Liver (tissue), 9 donors: ENCODE results near the gene HNRNPL. TPM values are rescaled to one million over a fixed set of nuclear protein-coding genes. Genes with fewer than 3 reads are reported as not detected.

Experiments used
- DNase-seq: peaks from one replicate; pipeline ENCODE4 v3.0.0-alpha.2; 2017; ENCODE audit warnings: low spot score
- H3K27ac ChIP-seq, 2 donors: one replicate each; pipeline ENCODE4 v1.7.0; 2013; ENCODE audit warnings: inconsistent platforms in 2 of 2, low read length in 2 of 2, control low read depth in 1 of 2, low read depth in 1 of 2, mild to moderate bottlenecking in 1 of 2
- H3K27me3 ChIP-seq, 4 donors: one replicate each; pipeline versions ENCODE4 v1.6.1 to v1.7.0; 2013; ENCODE audit warnings: low read length in 3 of 4, inconsistent platforms in 1 of 4, mild to moderate bottlenecking in 1 of 4, moderate library complexity in 1 of 4; ENCODE audit not compliant: control insufficient read depth in 4 of 4, insufficient read depth in 4 of 4
- H3K36me3 ChIP-seq, 4 donors: one replicate each; pipeline versions ENCODE4 v1.6.1 to v1.7.0; 2013; ENCODE audit warnings: low read length in 3 of 4, mild to moderate bottlenecking in 3 of 4, low read depth in 1 of 4, moderate library complexity in 1 of 4; ENCODE audit not compliant: control insufficient read depth in 4 of 4, insufficient read depth in 3 of 4
- H3K4me1 ChIP-seq, 4 donors: one replicate each; pipeline versions ENCODE4 v1.6.1 to v1.7.0; 2013; ENCODE audit warnings: low read length in 3 of 4, mild to moderate bottlenecking in 3 of 4, moderate library complexity in 1 of 4; ENCODE audit not compliant: control insufficient read depth in 4 of 4, insufficient read depth in 4 of 4
- H3K4me3 ChIP-seq, 3 donors: one replicate each; pipeline versions ENCODE4 v1.6.1 to v1.7.0; 2013; ENCODE audit warnings: low read length in 3 of 3, control low read depth in 1 of 3, low read depth in 1 of 3, mild to moderate bottlenecking in 1 of 3
- H3K9ac ChIP-seq, 2 donors: one replicate each; pipeline ENCODE4 v1.7.0; 2013; ENCODE audit warnings: low read length in 2 of 2, mild to moderate bottlenecking in 2 of 2, moderate library complexity in 2 of 2, control low read depth in 1 of 2, low read depth in 1 of 2
- H3K9me3 ChIP-seq, 4 donors: one replicate each; pipeline versions ENCODE4 v1.6.1 to v1.7.0; 2013; ENCODE audit warnings: low read length in 3 of 4; ENCODE audit not compliant: control insufficient read depth in 4 of 4
- EGR1 ChIP-seq, 2 donors: IDR thresholded peaks; 2 replicates each; pipeline ENCODE4 v1.6.1; 2016 to 2018; ENCODE audit warnings: antibody characterized with exemption in 2 of 2, low read depth in 2 of 2
- FOXA1 ChIP-seq: IDR thresholded peaks from 2 replicates; pipeline ENCODE4 v1.6.1; 2016; ENCODE audit warnings: antibody characterized with exemption
- FOXA2 ChIP-seq: IDR thresholded peaks from 2 replicates; pipeline ENCODE4 v1.6.1; 2016; ENCODE audit warnings: antibody characterized with exemption
- GABPA ChIP-seq, 2 donors: IDR thresholded peaks in 1 of 2; conservative IDR thresholded peaks in 1 of 2; 2 replicates each; pipeline ENCODE4 v1.6.1; 2016; ENCODE audit warnings: antibody characterized with exemption in 2 of 2, mild to moderate bottlenecking in 1 of 2, moderate library complexity in 1 of 2
- HNF4G ChIP-seq: IDR thresholded peaks from 2 replicates; pipeline ENCODE4 v1.6.1; 2016; ENCODE audit warnings: antibody characterized with exemption
- JUND ChIP-seq, 2 donors: IDR thresholded peaks; 2 replicates each; pipeline ENCODE4 v1.6.1; 2016; ENCODE audit warnings: antibody characterized with exemption in 2 of 2
- NR2F2 ChIP-seq: IDR thresholded peaks from 2 replicates; pipeline ENCODE4 v1.6.1; 2016; ENCODE audit warnings: antibody characterized with exemption
- RAD21 ChIP-seq, 2 donors: IDR thresholded peaks; 2 replicates each; pipeline ENCODE4 v1.6.1; 2016; ENCODE audit warnings: antibody characterized with exemption in 2 of 2, mild to moderate bottlenecking in 2 of 2
- RXRA ChIP-seq, 2 donors: IDR thresholded peaks; 2 replicates each; pipeline ENCODE4 v1.6.1; 2017 to 2018; ENCODE audit warnings: antibody characterized with exemption in 2 of 2, mild to moderate bottlenecking in 1 of 2
- SP1 ChIP-seq: IDR thresholded peaks from 2 replicates; pipeline ENCODE4 v1.6.1; 2018; ENCODE audit warnings: antibody characterized with exemption, mild to moderate bottlenecking
- TAF1 ChIP-seq: conservative IDR thresholded peaks from 2 replicates; pipeline ENCODE4 v1.6.1; 2016; ENCODE audit warnings: antibody characterized with exemption, mild to moderate bottlenecking
- YY1 ChIP-seq: IDR thresholded peaks from 2 replicates; pipeline ENCODE4 v1.6.1; 2016; ENCODE audit warnings: antibody characterized with exemption, mild to moderate bottlenecking
- WGBS: extraction: QIAGEN DNeasy Blood & Tissue Kit; methylation state at CpG from one replicate; pipeline ENCODE4 v1.1.7; 2013; 5-methylcytosine and 5-hydroxymethylcytosine counted together
- polyA plus RNA-seq, 2 donors: library from polyadenylated mRNA; stranded (reverse) in 1 of 2; unstranded in 1 of 2; fragments of 200-250 nt in 1 of 2; fragments of >200 nt in 1 of 2; fragmentation: Nextera tagmentation in 1 of 2; extraction: Ambion mirVana in 1 of 2; gene quantifications; one replicate each; pipeline versions ENCODE4 v1.2.1 to v1.2.3, GENCODE V29; 2013 to 2015
- total RNA-seq, 2 donors: library from RNA; depleted of rRNA; stranded (reverse); fragments of >200 nt; gene quantifications; one replicate each; pipeline ENCODE4 v1.2.3, GENCODE V29; 2014
- TF ChIP-seq, protein P1 (sequence below): IDR thresholded peaks from 2 replicates; pipeline ENCODE4 v1.6.1; 2016; ENCODE audit warnings: antibody characterized with exemption
- TF ChIP-seq, protein P2 (sequence below): IDR thresholded peaks from 2 replicates; pipeline ENCODE4 v1.6.1; 2016; ENCODE audit warnings: antibody characterized with exemption
- TF ChIP-seq, protein P3 (sequence below): IDR thresholded peaks from 2 replicates; pipeline ENCODE4 v1.6.1; 2016; ENCODE audit warnings: antibody characterized with exemption
- TF ChIP-seq, protein P4 (sequence below): IDR thresholded peaks from 2 replicates; pipeline ENCODE4 v1.6.1; 2016; ENCODE audit warnings: antibody characterized with exemption, mild to moderate bottlenecking
- donor health status: healthy.
- donor health status: healthy.
- donor health status: healthy.
- donor health status: healthy.
- donor health status: healthy.

HNRNPL gene
- total and polyA plus RNA-seq, 4 donors, result 50.4 to 166 (median 95.6) TPM

DNA sequence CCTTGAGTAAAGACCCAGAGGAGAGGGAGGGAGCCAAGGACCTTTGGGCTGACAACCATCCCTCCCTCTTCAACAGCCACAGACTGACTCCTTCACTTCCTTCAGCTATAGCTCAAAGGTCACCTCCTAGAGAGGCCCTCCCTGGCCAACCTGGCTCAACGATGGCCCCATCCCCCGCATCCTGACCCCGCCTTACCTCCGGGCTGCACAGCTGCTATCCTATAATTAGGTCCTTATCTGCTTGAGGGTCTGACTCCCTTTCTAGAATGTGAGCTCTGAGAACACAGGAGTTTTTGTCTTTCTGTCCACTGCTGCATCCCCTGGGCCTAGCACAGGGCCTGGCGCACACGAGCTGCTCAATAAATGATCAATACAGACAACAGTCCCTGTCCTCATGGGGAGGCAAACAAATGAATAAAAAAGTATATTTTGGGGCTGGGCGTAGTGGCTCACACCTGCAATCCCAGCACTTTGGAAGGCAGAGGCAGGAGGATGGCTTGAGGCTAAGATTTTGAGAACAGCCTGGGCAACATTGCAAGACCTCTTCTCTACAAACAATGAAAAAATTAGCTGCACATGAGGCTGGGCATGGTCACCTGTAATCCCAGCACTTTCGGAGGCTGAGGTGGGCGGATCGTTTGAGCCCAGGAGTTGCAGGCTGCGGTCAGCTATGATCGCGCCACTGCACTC, 30.4 kb downstream of the HNRNPL start (continued):
- TF ChIP-seq GABPA (IDR thresholded peaks at IDR 0.05 in 1 of 2, conservative IDR thresholded peaks at IDR 0.05 in 1 of 2) (no peak), TAF1 (no peak), EGR1 (IDR thresholded peaks at IDR 0.05; ENCODE audit: low read depth in 2 of 2) (no peak), JUND (IDR thresholded peaks at IDR 0.05) (no peak)

DNA sequence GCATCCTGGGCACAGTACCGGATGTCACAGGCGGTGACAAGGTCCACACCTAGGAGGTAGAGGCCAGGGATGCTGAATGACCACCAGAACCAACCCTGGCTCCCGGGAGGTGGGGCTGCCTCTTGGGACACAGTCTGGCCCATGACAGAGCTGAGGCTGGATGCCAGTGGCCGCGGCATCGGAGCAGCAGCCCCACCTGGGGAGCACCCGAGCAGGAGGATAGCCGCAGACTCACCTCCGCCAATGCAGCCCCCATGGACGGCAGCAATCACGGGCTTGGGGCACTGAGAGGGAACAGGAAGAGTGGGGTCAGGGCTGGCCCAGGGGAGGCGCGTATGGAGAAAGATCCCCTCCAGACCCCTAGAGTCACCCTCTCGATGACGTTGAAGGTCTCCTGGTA, 32.7 kb downstream of the HNRNPL start:
- no peak overlapping the region for H3K27ac ChIP-seq
- H3K9me3 ChIP-seq, result no peaks in the 10 kb centered on the region
- no peak for DNase-seq
- H3K4me1 ChIP-seq, result peaks cover 4 to 31% (median 19%) of the 10 kb centered on the region in 4 donors
- H3K9ac ChIP-seq, result no peak overlapping the region
- peaks cover 14 to 36% (median 21%) of the 10 kb centered on the region in 4 donors for H3K36me3 ChIP-seq
- TF ChIP-seq, protein P1, sequence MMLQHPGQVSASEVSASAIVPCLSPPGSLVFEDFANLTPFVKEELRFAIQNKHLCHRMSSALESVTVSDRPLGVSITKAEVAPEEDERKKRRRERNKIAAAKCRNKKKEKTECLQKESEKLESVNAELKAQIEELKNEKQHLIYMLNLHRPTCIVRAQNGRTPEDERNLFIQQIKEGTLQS, result no peak
- no peak for TF ChIP-seq RXRA (IDR thresholded peaks at IDR 0.05)
- no peak for TF ChIP-seq GABPA (IDR thresholded peaks at IDR 0.05 in 1 of 2, conservative IDR thresholded peaks at IDR 0.05 in 1 of 2)
- no peak for TF ChIP-seq FOXA2
- TF ChIP-seq HNF4G, result no peak
- TF ChIP-seq, protein P2, sequence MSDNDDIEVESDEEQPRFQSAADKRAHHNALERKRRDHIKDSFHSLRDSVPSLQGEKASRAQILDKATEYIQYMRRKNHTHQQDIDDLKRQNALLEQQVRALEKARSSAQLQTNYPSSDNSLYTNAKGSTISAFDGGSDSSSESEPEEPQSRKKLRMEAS, result no peak
- 97% methylated on average over 15 of the region's 15 CpGs for WGBS
- H3K4me3 ChIP-seq, result no peak overlapping the region
- H3K27me3 ChIP-seq, result no peaks in the 10 kb centered on the region

DNA sequence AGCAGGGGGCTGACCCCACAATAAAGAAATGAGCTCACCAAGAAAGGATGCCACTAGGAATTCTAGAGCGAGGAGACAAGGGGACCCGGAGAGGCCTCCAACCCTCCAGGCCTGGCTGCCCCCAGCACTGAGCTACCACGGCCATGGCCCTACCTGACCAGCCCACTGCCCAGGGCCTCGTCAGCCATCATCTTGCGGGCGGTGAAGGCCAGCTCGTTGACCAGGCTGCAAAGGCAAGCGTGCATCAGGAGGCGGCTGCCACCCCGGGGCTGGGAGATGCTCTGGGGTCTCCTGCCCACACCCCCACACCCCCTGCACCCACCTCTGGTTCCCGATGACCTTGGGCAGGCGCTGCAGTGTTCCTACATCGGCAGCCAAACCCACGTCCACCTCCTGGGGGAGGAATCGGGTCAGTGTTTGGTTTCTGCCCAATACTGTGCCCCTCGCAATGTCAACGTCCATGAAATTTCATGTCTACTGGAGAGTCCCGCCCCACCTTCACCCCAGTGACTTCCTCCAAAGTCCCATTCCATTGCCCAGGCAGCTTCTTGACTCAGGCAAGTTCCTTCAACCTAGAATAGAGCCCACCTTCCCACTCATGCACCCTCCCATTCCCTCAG, 33.5 kb downstream of the HNRNPL start:
- Histone ChIP-seq H3K9ac (no peak overlapping the region), H3K9me3 (no peaks in the 10 kb centered on the region), H3K27me3 (no peaks in the 10 kb centered on the region), H3K36me3 (peaks cover 14 to 36% (median 20%) of the 10 kb centered on the region in 4 donors), H3K4me3 (no peak overlapping the region), H3K4me1 (peaks cover 4 to 28% (median 20%) of the 10 kb centered on the region in 4 donors), H3K27ac (no peak overlapping the region)
- TF ChIP-seq HNF4G (no peak), FOXA1 (no peak), RAD21 (IDR thresholded peaks at IDR 0.05) (no peak), NR2F2 (no peak), YY1 (no peak), EGR1 (IDR thresholded peaks at IDR 0.05; ENCODE audit: low read depth in 2 of 2) (no peak), FOXA2 (no peak), SP1 (no peak)
- TF ChIP-seq, protein P3, sequence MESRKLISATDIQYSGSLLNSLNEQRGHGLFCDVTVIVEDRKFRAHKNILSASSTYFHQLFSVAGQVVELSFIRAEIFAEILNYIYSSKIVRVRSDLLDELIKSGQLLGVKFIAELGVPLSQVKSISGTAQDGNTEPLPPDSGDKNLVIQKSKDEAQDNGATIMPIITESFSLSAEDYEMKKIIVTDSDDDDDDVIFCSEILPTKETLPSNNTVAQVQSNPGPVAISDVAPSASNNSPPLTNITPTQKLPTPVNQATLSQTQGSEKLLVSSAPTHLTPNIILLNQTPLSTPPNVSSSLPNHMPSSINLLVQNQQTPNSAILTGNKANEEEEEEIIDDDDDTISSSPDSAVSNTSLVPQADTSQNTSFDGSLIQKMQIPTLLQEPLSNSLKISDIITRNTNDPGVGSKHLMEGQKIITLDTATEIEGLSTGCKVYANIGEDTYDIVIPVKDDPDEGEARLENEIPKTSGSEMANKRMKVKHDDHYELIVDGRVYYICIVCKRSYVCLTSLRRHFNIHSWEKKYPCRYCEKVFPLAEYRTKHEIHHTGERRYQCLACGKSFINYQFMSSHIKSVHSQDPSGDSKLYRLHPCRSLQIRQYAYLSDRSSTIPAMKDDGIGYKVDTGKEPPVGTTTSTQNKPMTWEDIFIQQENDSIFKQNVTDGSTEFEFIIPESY, result no peak
- TF ChIP-seq, protein P4, sequence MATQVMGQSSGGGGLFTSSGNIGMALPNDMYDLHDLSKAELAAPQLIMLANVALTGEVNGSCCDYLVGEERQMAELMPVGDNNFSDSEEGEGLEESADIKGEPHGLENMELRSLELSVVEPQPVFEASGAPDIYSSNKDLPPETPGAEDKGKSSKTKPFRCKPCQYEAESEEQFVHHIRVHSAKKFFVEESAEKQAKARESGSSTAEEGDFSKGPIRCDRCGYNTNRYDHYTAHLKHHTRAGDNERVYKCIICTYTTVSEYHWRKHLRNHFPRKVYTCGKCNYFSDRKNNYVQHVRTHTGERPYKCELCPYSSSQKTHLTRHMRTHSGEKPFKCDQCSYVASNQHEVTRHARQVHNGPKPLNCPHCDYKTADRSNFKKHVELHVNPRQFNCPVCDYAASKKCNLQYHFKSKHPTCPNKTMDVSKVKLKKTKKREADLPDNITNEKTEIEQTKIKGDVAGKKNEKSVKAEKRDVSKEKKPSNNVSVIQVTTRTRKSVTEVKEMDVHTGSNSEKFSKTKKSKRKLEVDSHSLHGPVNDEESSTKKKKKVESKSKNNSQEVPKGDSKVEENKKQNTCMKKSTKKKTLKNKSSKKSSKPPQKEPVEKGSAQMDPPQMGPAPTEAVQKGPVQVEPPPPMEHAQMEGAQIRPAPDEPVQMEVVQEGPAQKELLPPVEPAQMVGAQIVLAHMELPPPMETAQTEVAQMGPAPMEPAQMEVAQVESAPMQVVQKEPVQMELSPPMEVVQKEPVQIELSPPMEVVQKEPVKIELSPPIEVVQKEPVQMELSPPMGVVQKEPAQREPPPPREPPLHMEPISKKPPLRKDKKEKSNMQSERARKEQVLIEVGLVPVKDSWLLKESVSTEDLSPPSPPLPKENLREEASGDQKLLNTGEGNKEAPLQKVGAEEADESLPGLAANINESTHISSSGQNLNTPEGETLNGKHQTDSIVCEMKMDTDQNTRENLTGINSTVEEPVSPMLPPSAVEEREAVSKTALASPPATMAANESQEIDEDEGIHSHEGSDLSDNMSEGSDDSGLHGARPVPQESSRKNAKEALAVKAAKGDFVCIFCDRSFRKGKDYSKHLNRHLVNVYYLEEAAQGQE, result no peak
- no peak for DNase-seq
- WGBS, result 95% methylated on average over 18 of the region's 18 CpGs
